GDM1 (cell line): Measurements from ENCODE around the gene MAP1B.
"Not testable (repeated sequence)": the region's sequence is repeated elsewhere in the genome, so short reads cannot be mapped to it uniquely, and the experiment has no call there.

ENCODE experiments used
- DNase-seq: peaks from one replicate; lab custom pipeline; 2025; lab: John Stamatoyannopoulos, UW

Gene MAP1B

GRCh38 chr5:72107131-72107900 lies at the start of gene MAP1B:
Gene MAP1B, plus strand, starts transcription at chr5:72107475. Its CDS starts 57 bp downstream, at chr5:72107532.
- no peak for DNase-seq

GRCh38 chr5:72057816-72058215 lies 49.5 kb upstream of the MAP1B start:
- no peak for DNase-seq

GRCh38 chr5:72063219-72063819 lies 44.0 kb upstream of the MAP1B start:
- DNase-seq, result no peak

GRCh38 chr5:72064801-72065570 lies 42.3 kb upstream of the MAP1B start:
- no peak for DNase-seq

GRCh38 chr5:72065751-72066255 lies 41.5 kb upstream of the MAP1B start:
- no peak for DNase-seq

GRCh38 chr5:72066705-72067107 lies 40.6 kb upstream of the MAP1B start:
- no peak for DNase-seq

GRCh38 chr5:72067682-72068470 lies 39.4 kb upstream of the MAP1B start:
- no peak for DNase-seq

- no peak for DNase-seq
Observed at GRCh38 chr5:72070529-72070928, 36.7 kb upstream of the MAP1B start.

GRCh38 chr5:72071906-72072305 lies 35.4 kb upstream of the MAP1B start:
- no peak for DNase-seq

- DNase-seq, result no peak
Observed at GRCh38 chr5:72074251-72074650, 33.0 kb upstream of the MAP1B start.

GRCh38 chr5:72075461-72075860 lies 31.8 kb upstream of the MAP1B start:
- DNase-seq, result no peak

GRCh38 chr5:72076621-72077300 lies 30.5 kb upstream of the MAP1B start:
- no peak for DNase-seq

- DNase-seq, result no peak
Observed at GRCh38 chr5:72077390-72077789, 29.9 kb upstream of the MAP1B start.

GRCh38 chr5:72079288-72079687 lies 28.0 kb upstream of the MAP1B start:
- no peak for DNase-seq

GRCh38 chr5:72082048-72082447 lies 25.2 kb upstream of the MAP1B start:
- no peak for DNase-seq

GRCh38 chr5:72084876-72085275 lies 22.4 kb upstream of the MAP1B start:
- no peak for DNase-seq

GRCh38 chr5:72085319-72085718 lies 22.0 kb upstream of the MAP1B start:
- DNase-seq, result no peak

GRCh38 chr5:72089713-72090112 lies 17.6 kb upstream of the MAP1B start:
- DNase-seq, result not testable (repeated sequence)

GRCh38 chr5:72092074-72092473 lies 15.2 kb upstream of the MAP1B start:
- DNase-seq, result no peak

GRCh38 chr5:72093217-72093616 lies 14.1 kb upstream of the MAP1B start:
- no peak for DNase-seq

- DNase-seq, result no peak
Observed at GRCh38 chr5:72093824-72094223, 13.5 kb upstream of the MAP1B start.
